ENCODE data around the gene ERCC4. TPM values are rescaled to one million over a fixed set of nuclear protein-coding genes. Genes with fewer than 3 reads are reported as not detected.

Gene ERCC4
- total and polyA plus RNA-seq, 2 experiments from 2014 or later = 5.4 to 21.6 TPM

GRCh38 chr16:13904179-13904691, 15.7 kb upstream of the ERCC4 start:
- H3K36me3 Mint-ChIP-seq (ENCODE audit: low read depth) = peaks cover 6% of the 10 kb centered on the region; the same call in 2 of the 3 replicates
- Histone ChIP-seq H3K9me2 (ENCODE audit: insufficient read depth) (0 out of 2 replicates have a peak, but pooled peaks cover 5% of the 10 kb centered on the region), H2AFZ (peak overlapping the region; percentile 66; the same call in 1 of the 2 replicates), H3K27ac (ENCODE audit: low read depth) (no peak overlapping the region), H3K4me3 (no peak overlapping the region), H4K20me1 (replicated peaks; ENCODE audit: insufficient read depth) (no peaks in the 10 kb centered on the region), H3K4me1 (ENCODE audit: insufficient read depth) (no peaks in the 10 kb centered on the region), H3F3A (replicated peaks; ENCODE audit: low read depth) (no peaks in the 10 kb centered on the region), H3K36me3 (ENCODE audit: insufficient read depth) (no peaks in the 10 kb centered on the region; the same call in 1 of the 2 replicates), H3K27me3 (ENCODE audit: insufficient read depth) (no peaks in the 10 kb centered on the region), H3K4me2 (no peak overlapping the region), H3K79me2 (replicated peaks; ENCODE audit: insufficient read depth) (no peaks in the 10 kb centered on the region)
- peaks cover 2% of the 10 kb centered on the region for H3K27me3 Mint-ChIP-seq (ENCODE audit: insufficient read depth, low read depth, poor library complexity)
- no peak overlapping the region for H3K4me3 Mint-ChIP-seq
- ATAC-seq (no peak), DNase-seq (ENCODE audit: low spot score) (no peak)
- no peak overlapping the region for H3K27ac Mint-ChIP-seq
- H3K4me1 Mint-ChIP-seq = no peaks in the 10 kb centered on the region
- no peak for TF ChIP-seq ZNF331 (CRISPR knock-in tag; IDR thresholded peaks at IDR 0.05; ENCODE audit: low read depth)
- TF ChIP-seq ETS1 (IDR thresholded peaks at IDR 0.05) = no peak
- TF ChIP-seq CTCF (conservative IDR thresholded peaks at IDR 0.05; ENCODE audit: low read depth in 2 of 2) = no peak
- TF ChIP-seq, protein P1, sequence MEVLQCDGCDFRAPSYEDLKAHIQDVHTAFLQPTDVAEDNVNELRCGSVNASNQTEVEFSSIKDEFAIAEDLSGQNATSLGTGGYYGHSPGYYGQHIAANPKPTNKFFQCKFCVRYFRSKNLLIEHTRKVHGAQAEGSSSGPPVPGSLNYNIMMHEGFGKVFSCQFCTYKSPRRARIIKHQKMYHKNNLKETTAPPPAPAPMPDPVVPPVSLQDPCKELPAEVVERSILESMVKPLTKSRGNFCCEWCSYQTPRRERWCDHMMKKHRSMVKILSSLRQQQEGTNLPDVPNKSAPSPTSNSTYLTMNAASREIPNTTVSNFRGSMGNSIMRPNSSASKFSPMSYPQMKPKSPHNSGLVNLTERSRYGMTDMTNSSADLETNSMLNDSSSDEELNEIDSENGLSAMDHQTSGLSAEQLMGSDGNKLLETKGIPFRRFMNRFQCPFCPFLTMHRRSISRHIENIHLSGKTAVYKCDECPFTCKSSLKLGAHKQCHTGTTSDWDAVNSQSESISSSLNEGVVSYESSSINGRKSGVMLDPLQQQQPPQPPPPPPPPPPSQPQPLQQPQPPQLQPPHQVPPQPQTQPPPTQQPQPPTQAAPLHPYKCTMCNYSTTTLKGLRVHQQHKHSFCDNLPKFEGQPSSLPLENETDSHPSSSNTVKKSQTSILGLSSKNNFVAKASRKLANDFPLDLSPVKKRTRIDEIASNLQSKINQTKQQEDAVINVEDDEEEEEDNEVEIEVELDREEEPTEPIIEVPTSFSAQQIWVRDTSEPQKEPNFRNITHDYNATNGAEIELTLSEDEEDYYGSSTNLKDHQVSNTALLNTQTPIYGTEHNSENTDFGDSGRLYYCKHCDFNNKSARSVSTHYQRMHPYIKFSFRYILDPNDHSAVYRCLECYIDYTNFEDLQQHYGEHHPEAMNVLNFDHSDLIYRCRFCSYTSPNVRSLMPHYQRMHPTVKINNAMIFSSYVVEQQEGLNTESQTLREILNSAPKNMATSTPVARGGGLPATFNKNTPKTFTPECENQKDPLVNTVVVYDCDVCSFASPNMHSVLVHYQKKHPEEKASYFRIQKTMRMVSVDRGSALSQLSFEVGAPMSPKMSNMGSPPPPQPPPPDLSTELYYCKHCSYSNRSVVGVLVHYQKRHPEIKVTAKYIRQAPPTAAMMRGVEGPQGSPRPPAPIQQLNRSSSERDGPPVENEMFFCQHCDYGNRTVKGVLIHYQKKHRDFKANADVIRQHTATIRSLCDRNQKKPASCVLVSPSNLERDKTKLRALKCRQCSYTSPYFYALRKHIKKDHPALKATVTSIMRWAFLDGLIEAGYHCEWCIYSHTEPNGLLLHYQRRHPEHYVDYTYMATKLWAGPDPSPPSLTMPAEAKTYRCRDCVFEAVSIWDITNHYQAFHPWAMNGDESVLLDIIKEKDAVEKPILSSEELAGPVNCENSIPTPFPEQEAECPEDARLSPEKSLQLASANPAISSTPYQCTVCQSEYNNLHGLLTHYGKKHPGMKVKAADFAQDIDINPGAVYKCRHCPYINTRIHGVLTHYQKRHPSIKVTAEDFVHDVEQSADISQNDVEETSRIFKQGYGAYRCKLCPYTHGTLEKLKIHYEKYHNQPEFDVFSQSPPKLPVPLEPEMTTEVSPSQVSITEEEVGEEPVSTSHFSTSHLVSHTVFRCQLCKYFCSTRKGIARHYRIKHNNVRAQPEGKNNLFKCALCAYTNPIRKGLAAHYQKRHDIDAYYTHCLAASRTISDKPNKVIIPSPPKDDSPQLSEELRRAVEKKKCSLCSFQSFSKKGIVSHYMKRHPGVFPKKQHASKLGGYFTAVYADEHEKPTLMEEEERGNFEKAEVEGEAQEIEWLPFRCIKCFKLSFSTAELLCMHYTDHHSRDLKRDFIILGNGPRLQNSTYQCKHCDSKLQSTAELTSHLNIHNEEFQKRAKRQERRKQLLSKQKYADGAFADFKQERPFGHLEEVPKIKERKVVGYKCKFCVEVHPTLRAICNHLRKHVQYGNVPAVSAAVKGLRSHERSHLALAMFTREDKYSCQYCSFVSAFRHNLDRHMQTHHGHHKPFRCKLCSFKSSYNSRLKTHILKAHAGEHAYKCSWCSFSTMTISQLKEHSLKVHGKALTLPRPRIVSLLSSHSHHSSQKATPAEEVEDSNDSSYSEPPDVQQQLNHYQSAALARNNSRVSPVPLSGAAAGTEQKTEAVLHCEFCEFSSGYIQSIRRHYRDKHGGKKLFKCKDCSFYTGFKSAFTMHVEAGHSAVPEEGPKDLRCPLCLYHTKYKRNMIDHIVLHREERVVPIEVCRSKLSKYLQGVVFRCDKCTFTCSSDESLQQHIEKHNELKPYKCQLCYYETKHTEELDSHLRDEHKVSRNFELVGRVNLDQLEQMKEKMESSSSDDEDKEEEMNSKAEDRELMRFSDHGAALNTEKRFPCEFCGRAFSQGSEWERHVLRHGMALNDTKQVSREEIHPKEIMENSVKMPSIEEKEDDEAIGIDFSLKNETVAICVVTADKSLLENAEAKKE (CRISPR knock-in tag; IDR thresholded peaks at IDR 0.05) = no peak
- TF ChIP-seq STAT1 (IDR thresholded peaks at IDR 0.05; ENCODE audit: unreplicated experiment) = no peak
- no peak for TF ChIP-seq EZH2phosphoT487 (IDR thresholded peaks at IDR 0.05; ENCODE audit: unreplicated experiment)
- TF ChIP-seq POLR2AphosphoS5 (IDR thresholded peaks at IDR 0.05; ENCODE audit: low read depth) = no peak
- TF ChIP-seq, protein P2, sequence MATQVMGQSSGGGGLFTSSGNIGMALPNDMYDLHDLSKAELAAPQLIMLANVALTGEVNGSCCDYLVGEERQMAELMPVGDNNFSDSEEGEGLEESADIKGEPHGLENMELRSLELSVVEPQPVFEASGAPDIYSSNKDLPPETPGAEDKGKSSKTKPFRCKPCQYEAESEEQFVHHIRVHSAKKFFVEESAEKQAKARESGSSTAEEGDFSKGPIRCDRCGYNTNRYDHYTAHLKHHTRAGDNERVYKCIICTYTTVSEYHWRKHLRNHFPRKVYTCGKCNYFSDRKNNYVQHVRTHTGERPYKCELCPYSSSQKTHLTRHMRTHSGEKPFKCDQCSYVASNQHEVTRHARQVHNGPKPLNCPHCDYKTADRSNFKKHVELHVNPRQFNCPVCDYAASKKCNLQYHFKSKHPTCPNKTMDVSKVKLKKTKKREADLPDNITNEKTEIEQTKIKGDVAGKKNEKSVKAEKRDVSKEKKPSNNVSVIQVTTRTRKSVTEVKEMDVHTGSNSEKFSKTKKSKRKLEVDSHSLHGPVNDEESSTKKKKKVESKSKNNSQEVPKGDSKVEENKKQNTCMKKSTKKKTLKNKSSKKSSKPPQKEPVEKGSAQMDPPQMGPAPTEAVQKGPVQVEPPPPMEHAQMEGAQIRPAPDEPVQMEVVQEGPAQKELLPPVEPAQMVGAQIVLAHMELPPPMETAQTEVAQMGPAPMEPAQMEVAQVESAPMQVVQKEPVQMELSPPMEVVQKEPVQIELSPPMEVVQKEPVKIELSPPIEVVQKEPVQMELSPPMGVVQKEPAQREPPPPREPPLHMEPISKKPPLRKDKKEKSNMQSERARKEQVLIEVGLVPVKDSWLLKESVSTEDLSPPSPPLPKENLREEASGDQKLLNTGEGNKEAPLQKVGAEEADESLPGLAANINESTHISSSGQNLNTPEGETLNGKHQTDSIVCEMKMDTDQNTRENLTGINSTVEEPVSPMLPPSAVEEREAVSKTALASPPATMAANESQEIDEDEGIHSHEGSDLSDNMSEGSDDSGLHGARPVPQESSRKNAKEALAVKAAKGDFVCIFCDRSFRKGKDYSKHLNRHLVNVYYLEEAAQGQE (IDR thresholded peaks at IDR 0.05; ENCODE audit: unreplicated experiment) = no peak
- TF ChIP-seq NANOG (IDR thresholded peaks at IDR 0.05; ENCODE audit: borderline replicate concordance) = no peak
- TF ChIP-seq EZH2 (IDR thresholded peaks at IDR 0.05; ENCODE audit: low read depth, unreplicated experiment) = no peak
- no peak for TF ChIP-seq CREB1 (CRISPR knock-in tag; IDR thresholded peaks at IDR 0.05; ENCODE audit: low read depth)
- TF ChIP-seq JUNB (IDR thresholded peaks at IDR 0.05; ENCODE audit: unreplicated experiment) = no peak
- TF ChIP-seq ZNF114 (CRISPR knock-in tag; IDR thresholded peaks at IDR 0.05) = no peak
- peaks cover 16% of the 10 kb centered on the region for H3K9me3 Mint-ChIP-seq

Data from GM23338 (cell line).